ENCODE measurements around the gene PCDHB3.
"Not testable (repeated sequence)": the region's sequence is repeated elsewhere in the genome, so short reads cannot be mapped to it uniquely, and the experiment has no call there.

The PCDHB3 gene

DNA sequence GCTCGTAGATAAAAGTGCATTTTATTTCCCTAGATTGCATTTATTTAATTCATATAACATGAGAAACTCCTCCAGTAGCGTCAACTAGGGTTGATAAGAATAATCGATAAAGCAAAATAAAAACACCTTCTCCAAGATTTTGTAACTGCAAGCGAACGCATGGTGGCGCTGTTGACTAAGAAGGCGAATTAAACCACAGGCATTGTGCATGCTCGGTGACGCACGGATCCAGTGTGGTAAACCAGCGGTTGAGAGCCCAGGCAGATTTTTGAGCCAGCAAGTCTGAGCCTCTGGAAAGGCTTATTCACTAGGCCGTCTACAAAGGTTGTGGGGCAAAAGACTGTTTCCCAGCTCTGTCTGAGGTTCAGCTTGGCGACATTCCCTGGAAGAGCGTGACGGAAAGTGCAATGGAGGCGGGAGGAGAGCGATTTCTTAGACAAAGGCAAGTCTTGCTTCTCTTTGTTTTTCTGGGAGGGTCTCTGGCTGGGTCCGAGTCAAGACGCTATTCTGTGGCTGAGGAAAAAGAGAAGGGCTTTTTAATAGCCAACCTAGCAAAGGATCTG, at the start of gene PCDHB3:
Gene PCDHB3 (plus strand): TSS at position 231 of the 563 bp plus-strand sequence. CDS start 177 bp downstream, at position 408.
- DNase-seq, result no peak

DNA sequence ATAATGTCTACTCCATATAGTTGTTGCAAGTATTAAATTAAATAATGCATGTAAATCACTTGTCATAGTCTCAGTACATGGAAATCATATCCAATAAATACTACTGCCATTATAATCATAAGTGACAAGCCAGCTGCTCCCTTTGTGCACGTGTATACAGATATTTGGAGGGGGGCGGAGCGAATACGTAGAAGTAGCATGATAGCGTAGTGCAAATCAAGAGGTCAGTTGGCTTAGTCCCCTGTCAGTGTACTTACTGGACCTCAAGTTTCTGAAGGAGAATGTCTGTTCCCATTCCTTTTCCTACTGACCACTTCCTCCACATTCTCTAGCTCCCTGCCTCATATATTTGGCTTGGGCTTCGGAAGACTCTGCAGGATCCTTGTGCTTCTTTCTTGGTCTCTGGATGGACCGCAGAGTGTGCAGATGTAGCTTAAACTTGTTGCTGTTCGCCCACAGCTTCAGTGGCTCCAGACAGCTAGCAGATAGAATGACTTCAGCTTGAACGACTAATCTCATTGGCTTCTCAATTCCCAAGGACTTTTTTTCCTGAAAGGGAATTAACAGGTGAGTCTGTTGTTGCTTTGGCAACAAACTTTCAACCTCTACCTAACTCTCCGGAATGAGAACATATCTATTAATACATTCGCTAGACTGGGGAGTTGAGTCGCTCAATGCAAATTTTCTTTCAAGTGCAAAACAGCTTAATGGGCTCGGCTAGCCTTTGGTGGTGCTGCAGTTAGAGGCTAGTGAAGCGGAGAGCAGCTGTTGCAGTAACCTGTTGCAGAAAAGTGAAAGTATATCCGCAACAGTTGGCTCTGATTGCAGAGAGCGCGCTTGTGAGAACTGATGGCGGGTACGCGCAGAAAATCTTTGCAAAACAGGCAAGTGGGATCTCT, 49.4 kb upstream of the PCDHB3 start, which contains the start of gene PCDHB1:
Gene PCDHB1 (plus strand): TSS at position 753 of the 899 bp plus-strand sequence. CDS start 97 bp downstream, at position 850.
- no peak for DNase-seq

DNA sequence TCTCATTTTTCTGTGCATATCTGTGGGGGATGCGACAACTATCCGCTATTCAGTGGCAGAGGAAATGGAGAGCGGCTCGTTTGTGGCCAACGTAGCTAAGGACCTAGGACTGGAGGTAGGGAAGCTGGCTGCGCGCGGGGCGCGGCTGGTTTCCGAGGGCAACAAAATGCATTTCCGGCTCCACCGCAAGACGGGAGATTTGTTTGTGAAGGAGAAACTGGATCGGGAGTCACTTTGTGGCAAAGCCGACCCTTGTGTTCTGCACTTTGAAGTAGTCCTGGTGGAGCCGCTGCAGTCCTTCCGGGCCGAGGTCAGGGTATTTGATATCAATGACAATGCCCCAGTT, 48.8 kb upstream of the PCDHB3 start:
- no peak for DNase-seq

DNA sequence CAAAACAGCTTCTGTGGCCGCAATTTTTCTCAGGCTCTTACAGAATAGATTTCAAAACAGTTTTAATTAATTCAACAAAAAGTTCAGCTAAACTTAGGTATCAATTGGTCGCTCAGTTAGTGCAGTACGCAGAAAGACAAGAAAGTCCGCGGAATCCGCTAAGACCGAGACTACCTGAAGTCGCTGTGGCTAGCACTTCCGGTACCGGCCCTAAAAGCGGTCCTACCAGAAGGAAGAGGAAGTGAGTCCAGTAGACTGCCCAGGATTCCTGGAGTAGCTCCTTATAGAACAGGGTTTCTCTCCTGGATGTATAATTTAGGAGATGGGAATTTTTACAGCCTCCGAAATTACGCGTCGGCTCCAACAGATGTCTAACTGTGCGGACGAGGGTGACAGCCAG, 22.4 kb upstream of the PCDHB3 start:
- no peak for DNase-seq

DNA sequence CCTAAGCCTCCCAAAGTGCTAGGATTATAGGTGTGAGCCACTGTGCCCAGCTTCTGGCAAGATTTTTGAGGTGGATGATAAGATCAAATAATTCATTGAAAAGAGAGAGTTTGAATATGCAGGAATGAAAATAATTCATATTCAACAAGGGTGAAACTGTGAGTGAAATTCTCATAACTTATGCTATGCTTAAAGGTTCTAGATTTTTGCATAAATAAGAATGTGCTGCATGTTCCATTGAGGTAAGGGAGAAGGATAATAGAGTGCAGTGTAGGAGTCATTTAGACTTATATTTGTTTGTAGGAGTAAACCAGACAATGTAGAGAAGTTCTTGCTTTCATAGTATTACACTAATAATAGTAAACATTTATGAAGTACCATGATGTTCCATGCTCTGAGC, 18.0 kb upstream of the PCDHB3 start:
- DNase-seq, result no peak

DNA sequence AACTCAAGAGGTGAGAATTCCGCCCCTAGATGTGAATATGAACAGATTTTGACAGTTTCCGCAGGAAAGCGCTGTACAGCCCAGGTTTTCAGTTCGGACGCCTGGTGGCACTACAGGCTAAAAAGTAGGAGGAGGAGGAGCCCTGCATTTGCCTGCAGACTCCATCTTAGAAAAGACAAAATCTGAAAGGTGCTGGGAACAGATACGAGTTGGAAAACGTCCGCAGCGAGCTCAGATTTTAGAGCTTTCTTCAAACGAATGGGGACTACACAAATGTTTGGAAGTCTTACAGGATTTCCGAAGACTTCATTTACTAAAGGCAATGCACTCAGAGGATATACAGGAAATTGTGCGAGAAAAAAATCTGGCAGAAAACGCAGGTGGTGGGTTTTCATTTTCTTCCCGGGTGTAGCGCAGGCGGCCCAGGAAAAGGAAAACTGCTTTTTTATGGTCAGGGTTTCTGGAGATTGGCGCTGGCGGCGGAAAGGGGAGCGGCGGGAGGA, 15.7 kb upstream of the PCDHB3 start:
- peak; percentile 60 for DNase-seq

DNA sequence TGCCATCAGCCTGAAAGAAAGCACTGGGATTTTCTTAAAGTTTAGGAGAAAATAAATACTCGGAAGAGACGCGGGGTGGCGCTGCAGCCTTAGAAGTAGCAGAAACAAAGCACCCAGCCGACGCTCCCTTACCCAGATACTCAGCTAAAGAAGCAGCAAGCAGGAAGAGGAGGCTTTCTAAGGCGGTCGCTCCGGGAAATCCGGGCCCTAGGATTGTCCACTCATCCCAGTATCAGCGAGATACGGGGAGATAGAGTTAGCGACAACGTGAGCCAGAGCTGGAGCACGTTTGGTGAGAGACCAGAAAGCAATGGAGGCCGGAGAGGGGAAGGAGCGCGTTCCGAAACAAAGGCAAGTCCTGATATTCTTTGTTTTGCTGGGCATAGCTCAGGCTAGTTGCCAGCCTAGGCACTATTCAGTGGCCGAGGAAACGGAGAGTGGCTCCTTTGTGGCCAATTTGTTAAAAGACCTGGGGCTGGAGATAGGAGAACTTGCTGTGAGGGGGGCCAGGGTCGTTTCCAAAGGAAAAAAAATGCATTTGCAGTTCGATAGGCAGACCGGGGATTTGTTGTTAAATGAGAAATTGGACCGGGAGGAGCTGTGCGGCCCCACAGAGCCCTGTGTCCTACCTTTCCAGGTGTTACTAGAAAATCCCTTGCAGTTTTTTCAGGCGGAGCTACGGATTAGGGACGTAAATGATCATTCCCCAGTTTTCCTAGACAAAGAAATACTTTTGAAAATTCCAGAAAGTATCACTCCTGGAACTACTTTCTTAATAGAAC, 5.6 kb upstream of the PCDHB3 start, which contains the start of gene PCDHB2:
Gene PCDHB2 (plus strand): TSS at position 135 of the 782 bp plus-strand sequence. CDS start 176 bp downstream, at position 311.
- DNase-seq, result no peak

DNA sequence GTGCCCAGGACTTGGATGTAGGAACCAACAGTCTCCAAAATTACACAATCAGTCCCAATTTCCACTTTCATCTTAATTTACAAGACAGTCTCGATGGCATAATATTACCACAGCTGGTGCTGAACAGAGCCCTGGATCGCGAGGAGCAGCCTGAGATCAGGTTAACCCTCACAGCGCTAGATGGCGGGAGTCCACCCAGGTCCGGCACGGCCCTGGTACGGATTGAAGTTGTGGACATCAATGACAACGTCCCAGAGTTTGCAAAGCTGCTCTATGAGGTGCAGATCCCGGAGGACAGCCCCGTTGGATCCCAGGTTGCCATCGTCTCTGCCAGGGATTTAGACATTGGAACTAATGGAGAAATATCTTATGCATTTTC, 5.0 kb upstream of the PCDHB3 start:
- no peak for DNase-seq

DNA sequence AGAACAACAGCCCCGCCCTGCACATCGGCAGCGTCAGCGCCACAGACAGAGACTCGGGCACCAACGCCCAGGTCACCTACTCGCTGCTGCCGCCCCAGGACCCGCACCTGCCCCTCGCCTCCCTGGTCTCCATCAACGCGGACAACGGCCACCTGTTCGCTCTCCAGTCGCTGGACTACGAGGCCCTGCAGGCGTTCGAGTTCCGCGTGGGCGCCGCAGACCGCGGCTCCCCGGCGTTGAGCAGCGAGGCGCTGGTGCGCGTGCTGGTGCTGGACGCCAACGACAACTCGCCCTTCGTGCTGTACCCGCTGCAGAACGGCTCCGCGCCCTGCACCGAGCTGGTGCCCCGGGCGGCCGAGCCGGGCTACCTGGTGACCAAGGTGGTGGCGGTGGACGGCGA, 4.1 kb upstream of the PCDHB3 start:
- DNase-seq, result not testable (repeated sequence)

DNA sequence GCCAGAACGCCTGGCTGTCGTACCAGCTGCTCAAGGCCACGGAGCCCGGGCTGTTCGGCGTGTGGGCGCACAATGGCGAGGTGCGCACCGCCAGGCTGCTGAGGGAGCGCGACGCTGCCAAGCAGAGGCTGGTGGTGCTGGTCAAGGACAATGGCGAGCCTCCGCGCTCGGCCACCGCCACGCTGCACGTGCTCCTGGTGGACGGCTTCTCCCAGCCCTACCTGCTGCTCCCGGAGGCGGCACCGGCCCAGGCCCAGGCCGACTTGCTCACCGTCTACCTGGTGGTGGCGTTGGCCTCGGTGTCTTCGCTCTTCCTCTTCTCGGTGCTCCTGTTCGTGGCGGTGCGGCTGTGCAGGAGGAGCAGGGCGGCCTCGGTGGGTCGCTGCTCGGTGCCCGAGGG, 3.7 kb upstream of the PCDHB3 start:
- DNase-seq, result not testable (repeated sequence)

DNA sequence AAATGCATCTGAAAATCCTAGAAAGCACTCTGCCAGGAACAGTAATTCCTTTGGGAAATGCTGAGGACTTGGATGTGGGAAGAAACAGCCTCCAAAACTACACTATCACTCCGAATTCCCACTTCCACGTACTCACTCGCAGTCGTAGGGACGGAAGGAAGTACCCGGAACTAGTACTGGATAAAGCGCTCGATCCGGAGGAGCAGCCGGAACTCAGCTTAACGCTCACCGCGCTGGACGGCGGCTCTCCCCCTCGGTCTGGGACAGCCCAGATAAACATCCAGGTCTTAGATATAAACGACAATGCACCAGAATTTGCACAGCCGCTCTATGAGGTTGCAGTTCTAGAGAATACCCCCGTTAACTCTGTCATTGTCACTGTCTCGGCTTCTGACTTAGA, 786 bp downstream of the PCDHB3 start:
- no peak for DNase-seq

DNA sequence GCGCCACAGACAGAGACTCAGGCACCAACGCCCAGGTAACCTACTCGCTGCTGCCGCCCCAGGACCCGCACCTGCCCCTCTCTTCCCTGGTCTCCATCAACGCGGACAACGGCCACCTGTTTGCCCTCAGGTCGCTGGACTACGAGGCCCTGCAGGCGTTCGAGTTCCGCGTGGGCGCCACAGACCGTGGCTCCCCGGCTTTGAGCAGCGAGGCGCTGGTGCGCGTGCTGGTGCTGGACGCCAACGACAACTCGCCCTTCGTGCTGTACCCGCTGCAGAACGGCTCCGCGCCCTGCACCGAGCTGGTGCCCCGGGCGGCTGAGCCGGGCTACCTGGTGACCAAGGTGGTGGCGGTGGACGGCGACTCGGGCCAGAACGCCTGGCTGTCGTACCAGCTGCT, 1.8 kb downstream of the PCDHB3 start:
- DNase-seq, result not testable (repeated sequence)

DNA sequence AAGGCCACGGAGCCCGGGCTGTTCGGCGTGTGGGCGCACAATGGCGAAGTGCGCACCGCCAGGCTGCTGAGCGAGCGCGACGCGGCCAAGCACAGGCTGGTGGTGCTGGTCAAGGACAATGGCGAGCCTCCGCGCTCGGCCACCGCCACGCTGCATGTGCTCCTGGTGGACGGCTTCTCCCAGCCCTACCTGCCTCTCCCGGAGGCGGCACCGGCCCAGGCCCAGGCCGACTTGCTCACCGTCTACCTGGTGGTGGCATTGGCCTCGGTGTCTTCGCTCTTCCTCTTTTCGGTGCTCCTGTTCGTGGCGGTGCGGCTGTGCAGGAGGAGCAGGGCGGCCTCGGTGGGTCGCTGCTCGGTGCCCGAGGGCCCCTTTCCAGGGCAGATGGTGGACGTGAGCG, 2.2 kb downstream of the PCDHB3 start:
- not testable (repeated sequence) for DNase-seq

DNA sequence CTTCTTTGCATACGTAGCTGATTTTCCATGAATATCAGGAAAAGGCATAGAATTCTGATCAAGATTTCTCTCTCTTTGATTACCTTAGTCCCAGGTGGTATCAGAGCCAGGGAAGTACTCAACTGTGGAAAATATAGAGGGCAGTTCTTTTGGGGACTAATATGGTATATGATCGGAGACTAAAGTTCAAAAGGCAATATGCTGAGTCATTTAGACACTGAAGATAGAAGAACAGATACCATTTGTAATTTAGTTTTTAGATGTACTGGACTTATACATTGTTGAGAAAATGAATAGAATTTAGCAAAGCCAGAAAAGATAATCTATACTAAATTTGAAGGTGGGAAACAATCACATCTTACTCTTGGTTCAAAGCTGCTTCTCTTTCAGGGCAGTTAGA, 5.1 kb downstream of the PCDHB3 start:
- no peak for DNase-seq

DNA sequence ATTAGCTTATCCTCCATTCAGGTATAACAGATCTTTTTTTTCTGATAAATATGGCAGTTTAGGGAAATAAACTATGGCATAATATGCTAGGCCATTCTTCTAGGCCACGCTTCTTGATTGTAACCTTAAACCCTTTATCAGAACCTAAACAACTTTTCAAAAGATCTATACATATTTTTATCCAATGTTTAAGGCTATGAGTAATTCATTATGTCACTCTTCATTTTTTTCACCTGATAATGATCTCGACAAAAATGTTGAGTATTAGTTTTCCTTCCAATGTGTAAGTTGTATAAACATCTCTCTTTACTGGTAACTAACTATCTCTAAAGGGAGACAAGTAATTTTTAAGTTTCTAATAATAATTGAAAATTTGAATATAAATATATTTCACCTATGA, 19.0 kb downstream of the PCDHB3 start:
- DNase-seq, result no peak

DNA sequence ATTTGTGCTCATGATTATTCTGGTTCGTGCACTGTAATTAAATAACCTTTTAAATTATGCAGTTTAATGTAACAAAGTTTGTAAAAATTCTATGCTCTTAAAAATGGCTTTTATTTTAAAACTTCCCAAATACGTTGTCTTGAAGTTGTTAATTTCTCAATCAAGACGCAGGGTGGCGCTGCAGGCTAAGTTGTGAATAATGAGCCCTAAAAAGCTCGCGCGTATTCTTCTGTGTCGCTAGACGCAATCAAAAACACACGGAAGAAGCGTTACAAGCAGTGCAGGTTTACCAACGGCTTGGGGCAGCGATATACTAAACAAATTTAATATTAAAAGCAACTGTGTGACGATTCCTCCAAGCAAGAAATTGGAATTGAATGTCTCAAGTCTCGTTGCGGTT, 21.3 kb downstream of the PCDHB3 start, which contains the start of gene PCDHB4:
Gene PCDHB4 (plus strand): TSS at position 256 of the 400 bp plus-strand sequence. CDS start 181 bp downstream, outside the sequence.
- DNase-seq, result no peak

DNA sequence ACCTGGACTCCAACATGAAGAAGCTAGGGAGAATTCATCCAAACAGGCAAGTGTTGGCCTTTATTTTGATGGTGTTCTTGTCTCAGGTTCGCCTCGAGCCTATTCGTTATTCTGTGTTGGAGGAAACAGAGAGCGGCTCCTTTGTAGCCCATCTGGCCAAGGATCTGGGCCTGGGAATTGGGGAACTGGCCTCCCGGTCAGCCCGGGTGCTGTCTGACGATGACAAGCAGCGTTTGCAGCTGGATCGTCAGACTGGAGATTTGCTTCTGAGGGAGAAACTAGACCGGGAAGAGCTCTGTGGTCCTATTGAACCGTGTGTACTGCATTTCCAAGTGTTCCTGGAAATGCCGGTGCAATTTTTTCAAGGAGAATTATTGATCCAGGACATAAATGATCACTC, 21.7 kb downstream of the PCDHB3 start:
- DNase-seq, result no peak

DNA sequence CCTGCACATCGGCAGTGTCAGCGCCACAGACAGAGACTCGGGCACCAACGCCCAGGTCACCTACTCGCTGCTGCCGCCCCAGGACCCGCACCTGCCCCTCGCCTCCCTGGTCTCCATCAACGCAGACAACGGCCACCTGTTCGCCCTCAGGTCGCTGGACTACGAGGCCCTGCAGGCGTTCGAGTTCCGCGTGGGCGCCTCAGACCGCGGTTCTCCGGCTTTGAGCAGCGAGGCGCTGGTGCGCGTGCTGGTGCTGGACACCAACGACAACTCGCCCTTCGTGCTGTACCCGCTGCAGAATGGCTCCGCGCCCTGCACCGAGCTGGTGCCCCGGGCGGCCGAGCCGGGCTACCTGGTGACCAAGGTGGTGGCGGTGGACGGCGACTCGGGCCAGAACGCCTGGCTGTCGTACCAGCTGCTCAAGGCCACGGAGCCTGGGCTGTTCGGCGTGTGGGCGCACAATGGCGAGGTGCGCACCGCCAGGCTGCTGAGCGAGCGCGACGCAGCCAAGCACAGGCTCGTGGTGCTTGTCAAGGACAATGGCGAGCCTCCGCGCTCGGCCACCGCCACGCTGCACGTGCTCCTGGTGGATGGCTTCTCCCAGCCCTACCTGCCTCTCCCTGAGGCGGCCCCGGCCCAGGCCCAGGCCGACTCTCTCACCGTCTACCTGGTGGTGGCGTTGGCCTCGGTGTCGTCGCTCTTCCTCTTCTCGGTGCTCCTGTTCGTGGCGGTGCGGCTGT, 23.3 kb downstream of the PCDHB3 start:
- not testable (repeated sequence) for DNase-seq

DNA sequence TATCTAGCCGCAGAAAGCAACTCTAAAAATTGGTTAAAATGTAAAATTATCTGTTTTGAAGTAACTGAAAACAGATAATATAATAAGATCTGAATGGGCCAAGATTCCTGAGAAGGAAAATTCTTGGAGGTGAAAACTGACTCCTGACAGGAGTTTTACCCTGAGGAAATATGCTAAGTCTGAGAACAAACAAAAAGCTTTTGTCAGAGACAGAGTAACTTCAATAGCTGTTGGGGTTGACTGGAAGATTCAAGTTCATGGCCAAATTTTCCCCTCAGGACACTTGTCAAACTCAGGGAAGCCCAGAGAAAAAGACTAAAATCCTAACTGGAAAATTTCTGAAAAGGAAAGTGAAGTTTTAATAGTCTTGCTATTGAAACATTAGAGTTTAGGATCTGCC, 27.0 kb downstream of the PCDHB3 start:
- DNase-seq, result no peak

DNA sequence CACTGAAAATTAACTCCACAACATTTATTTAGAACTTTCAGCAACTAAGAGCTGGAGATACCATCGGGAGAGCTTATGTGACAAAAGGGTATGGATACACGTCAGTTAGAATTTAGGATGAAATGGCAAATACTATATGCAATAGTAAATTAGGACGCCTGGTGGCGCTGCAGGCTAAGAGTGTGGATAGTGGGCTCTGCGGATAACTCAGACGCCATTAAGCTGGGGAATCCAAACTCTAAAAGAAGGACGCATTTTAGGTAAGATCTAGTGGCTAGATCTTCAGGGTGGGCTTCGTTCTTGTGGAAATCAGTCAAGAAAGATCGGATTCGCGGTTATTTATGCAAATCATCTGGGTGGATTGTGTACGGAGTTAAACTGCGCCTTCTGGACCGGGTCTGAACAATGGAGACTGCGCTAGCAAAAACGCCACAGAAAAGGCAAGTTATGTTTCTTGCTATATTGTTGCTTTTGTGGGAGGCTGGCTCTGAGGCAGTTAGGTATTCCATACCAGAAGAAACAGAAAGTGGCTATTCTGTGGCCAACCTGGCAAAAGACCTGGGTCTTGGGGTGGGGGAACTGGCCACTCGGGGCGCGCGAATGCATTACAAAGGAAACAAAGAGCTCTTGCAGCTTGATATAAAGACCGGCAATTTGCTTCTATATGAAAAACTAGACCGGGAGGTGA, 34.9 kb downstream of the PCDHB3 start, which contains the start of gene PCDHB5:
Gene PCDHB5 (plus strand): TSS at position 177 of the 688 bp plus-strand sequence. CDS start 229 bp downstream, at position 406.
- no peak for DNase-seq

DNA sequence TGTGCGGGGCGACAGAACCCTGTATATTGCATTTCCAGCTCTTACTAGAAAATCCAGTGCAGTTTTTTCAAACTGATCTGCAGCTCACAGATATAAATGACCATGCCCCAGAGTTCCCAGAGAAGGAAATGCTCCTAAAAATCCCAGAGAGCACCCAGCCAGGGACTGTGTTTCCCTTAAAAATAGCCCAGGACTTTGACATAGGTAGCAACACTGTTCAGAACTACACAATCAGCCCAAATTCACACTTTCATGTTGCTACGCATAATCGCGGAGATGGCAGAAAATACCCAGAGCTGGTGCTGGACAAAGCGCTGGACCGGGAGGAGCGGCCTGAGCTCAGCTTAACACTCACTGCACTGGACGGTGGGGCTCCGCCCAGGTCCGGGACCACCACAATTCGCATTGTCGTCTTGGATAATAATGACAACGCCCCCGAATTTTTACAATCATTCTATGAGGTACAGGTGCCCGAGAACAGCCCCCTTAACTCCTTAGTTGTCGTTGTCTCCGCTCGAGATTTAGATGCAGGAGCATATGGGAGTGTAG, 35.5 kb downstream of the PCDHB3 start:
- DNase-seq, result no peak

All from CD4-positive, alpha-beta T cell treated with Interleukin-17A for 1 hour (primary cell).